HepG2 (cell line): ENCODE data around the gene KANSL1L. TPM values are rescaled to one million over a fixed set of nuclear protein-coding genes. Genes with fewer than 3 reads are reported as not detected.
A peak's percentile ranks its signal among the peaks of the same experiment; 100 is the strongest.

ENCODE experiments used
- ATF7 ChIP-seq, 2 experiments: fragments of 450-650 bp in 1 of 2; sonication (generic) in 1 of 2; formaldehyde crosslinking in 1 of 2; IDR thresholded peaks; 2 replicates each; pipeline versions ENCODE4 v1.4.0 to v1.6.1; 2016 to 2020; ENCODE audit warnings: antibody characterized with exemption in 1 of 2, mild to moderate bottlenecking in 1 of 2, missing genetic modification reagents in 1 of 2
- DBP ChIP-seq: sonication (generic); formaldehyde crosslinking; IDR thresholded peaks from 2 replicates; pipeline ENCODE4 v1.4.0; 2020; ENCODE audit warnings: missing genetic modification reagents; ENCODE audit errors: not compliant biosample characterization
- DMAP1 ChIP-seq: IDR thresholded peaks from 2 replicates; pipeline ENCODE4 v1.6.1; 2016
- ELK4 ChIP-seq: sonication (generic); formaldehyde crosslinking; IDR thresholded peaks from 2 replicates; pipeline ENCODE4 v1.9.0; 2021; ENCODE audit warnings: missing genetic modification reagents, borderline replicate concordance
- ESRRA ChIP-seq: sonication (generic); formaldehyde crosslinking; IDR thresholded peaks from 2 replicates; pipeline ENCODE4 v1.5.1; 2020; ENCODE audit warnings: mild to moderate bottlenecking, low read depth, missing genetic modification reagents
- IKZF4 ChIP-seq: sonication (generic); formaldehyde crosslinking; IDR thresholded peaks from 2 replicates; pipeline ENCODE4 v1.5.1; 2020; ENCODE audit warnings: borderline replicate concordance, mild to moderate bottlenecking, low read depth, missing genetic modification reagents; ENCODE audit errors: not compliant biosample characterization
- MED8 ChIP-seq: sonication (generic); formaldehyde crosslinking; IDR thresholded peaks from 2 replicates; pipeline ENCODE4 v1.8.1; 2023; ENCODE audit warnings: mild to moderate bottlenecking, missing genetic modification reagents; ENCODE audit not compliant: insufficient replicate concordance
- SALL1 ChIP-seq: sonication (generic); formaldehyde crosslinking; IDR thresholded peaks from 2 replicates; pipeline ENCODE4 v1.8.0; 2022; ENCODE audit warnings: mild to moderate bottlenecking, missing genetic modification reagents
- SIX1 ChIP-seq: sonication (generic); formaldehyde crosslinking; IDR thresholded peaks from 2 replicates; pipeline ENCODE4 v1.4.0; 2020; ENCODE audit warnings: missing genetic modification reagents, borderline replicate concordance
- ZBTB7B ChIP-seq: sonication (generic); formaldehyde crosslinking; IDR thresholded peaks from 2 replicates; pipeline ENCODE4 v1.4.0; 2020; ENCODE audit warnings: missing genetic modification reagents
- ZNF3 ChIP-seq: IDR thresholded peaks from 2 replicates; pipeline ENCODE4 v1.7.0; 2017; ENCODE audit warnings: inconsistent platforms
- ZNF766 ChIP-seq: sonication (generic); formaldehyde crosslinking; IDR thresholded peaks from 2 replicates; pipeline ENCODE4 v1.5.0; 2020; ENCODE audit warnings: missing genetic modification reagents, borderline replicate concordance
- polyA plus RNA-seq, 8 experiments: library from polyadenylated mRNA; depleted of rRNA in 3 of 8; stranded (reverse) in 7 of 8; unstranded in 1 of 8; fragments of >200 nt; fragmentation: Illumina TruSeq in 4 of 8; extraction: Trizol in 4 of 8; gene quantifications; 2 replicates each; pipeline versions ENCODE4 v1.2.1 to v1.2.3, GENCODE V29; 2011 to 2016; ENCODE audit warnings: low read depth in 4 of 8, missing spikeins in 1 of 8, mixed read lengths in 1 of 8; ENCODE audit not compliant: insufficient read depth in 1 of 8
- total RNA-seq, 5 experiments: library from RNA; depleted of rRNA; stranded (reverse); fragments of >200 nt; fragmentation: Illumina TruSeq; extraction: Trizol; gene quantifications; 2 replicates each; pipeline ENCODE4 v1.2.3, GENCODE V29; 2016; ENCODE audit warnings: low read depth in 1 of 5
- TF ChIP-seq, protein P1 (sequence below): sonication (generic); formaldehyde crosslinking; IDR thresholded peaks from 2 replicates; pipeline ENCODE4 v1.4.0; 2020; ENCODE audit warnings: missing genetic modification reagents
- TF ChIP-seq, protein P2 (sequence below): sonication (generic); formaldehyde crosslinking; IDR thresholded peaks from 2 replicates; pipeline ENCODE4 v1.8.0; 2022; ENCODE audit warnings: mild to moderate bottlenecking, missing genetic modification reagents; ENCODE audit not compliant: insufficient replicate concordance
- TF ChIP-seq, protein P3 (sequence below), 2 experiments: sonication (generic) in 1 of 2; formaldehyde crosslinking in 1 of 2; IDR thresholded peaks; 2 replicates each; pipeline versions ENCODE4 v1.6.1 to v1.9.0; 2014 to 2022; ENCODE audit warnings: antibody characterized with exemption in 1 of 2, borderline replicate concordance in 1 of 2, inconsistent platforms in 1 of 2, low read depth in 1 of 2, missing genetic modification reagents in 1 of 2

KANSL1L gene
- total and polyA plus RNA-seq, 2 of the 13 experiments (the other 11 are each of a cell fraction or from before 2014, with no cell fraction given) = 5.4 to 10.3 TPM

DNA sequence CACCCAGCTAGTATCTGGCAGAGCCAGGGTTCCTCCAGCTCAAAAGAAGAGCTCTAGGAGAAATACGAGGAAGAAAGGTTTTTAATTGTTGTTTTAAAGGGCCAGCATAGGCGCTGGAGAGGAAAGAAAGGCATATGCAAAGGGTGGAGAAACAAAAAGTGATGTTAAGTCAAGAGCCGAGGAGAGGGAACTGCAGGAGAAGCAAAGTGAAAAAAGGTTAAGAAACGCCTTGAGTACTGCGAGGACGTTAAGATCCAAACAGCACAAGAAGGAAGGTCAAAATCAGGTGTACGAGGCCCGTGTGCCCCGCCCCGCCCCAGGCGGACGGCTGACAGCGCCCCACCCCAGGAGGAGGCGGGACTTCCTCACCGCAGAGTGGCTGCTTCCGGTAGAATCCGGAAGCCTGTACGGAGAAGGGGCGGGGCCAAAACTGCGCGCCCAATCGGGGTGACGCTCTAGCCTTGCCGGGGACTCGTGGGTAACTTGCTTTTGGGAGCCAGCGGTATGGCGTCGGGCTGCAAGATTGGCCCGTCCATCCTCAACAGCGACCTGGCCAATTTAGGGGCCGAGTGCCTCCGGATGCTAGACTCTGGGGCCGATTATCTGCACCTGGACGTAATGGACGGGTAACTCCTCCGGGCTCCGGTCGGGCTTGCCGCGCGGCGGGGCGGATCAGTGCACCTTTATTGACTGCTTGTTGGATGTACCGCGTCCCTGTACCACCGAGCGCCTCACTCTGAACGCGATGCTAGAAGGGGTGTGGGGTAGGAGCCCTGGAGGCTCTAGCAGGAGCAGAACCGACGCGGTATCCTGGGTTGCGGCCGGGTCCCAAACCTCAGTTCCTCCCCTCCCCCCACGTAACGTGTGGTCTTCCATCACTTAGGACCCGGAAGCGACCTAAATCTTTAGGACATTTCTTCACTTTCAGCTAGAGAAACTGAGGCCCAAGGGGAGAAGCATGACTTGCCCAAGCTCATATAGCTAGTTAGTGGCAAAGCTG, 168.8 kb downstream of the KANSL1L start, which contains the start of gene RPE (continued):
- TF ChIP-seq DMAP1 = peak; percentile 88
- TF ChIP-seq ATF7 (IDR thresholded peaks at IDR 0.05) = no peak
- TF ChIP-seq ATF7 (CRISPR knock-in tag; IDR thresholded peaks at IDR 0.05) = peak; percentile 55; the same call in 1 of the 2 replicates
- TF ChIP-seq, protein P1, sequence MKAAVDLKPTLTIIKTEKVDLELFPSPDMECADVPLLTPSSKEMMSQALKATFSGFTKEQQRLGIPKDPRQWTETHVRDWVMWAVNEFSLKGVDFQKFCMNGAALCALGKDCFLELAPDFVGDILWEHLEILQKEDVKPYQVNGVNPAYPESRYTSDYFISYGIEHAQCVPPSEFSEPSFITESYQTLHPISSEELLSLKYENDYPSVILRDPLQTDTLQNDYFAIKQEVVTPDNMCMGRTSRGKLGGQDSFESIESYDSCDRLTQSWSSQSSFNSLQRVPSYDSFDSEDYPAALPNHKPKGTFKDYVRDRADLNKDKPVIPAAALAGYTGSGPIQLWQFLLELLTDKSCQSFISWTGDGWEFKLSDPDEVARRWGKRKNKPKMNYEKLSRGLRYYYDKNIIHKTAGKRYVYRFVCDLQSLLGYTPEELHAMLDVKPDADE (CRISPR knock-in tag) = no peak
- TF ChIP-seq MED8 (CRISPR knock-in tag) = peak; percentile 78
- TF ChIP-seq, protein P2, sequence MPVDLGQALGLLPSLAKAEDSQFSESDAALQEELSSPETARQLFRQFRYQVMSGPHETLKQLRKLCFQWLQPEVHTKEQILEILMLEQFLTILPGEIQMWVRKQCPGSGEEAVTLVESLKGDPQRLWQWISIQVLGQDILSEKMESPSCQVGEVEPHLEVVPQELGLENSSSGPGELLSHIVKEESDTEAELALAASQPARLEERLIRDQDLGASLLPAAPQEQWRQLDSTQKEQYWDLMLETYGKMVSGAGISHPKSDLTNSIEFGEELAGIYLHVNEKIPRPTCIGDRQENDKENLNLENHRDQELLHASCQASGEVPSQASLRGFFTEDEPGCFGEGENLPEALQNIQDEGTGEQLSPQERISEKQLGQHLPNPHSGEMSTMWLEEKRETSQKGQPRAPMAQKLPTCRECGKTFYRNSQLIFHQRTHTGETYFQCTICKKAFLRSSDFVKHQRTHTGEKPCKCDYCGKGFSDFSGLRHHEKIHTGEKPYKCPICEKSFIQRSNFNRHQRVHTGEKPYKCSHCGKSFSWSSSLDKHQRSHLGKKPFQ (CRISPR knock-in tag) = no peak
- TF ChIP-seq ZNF3 = no peak
- TF ChIP-seq SALL1 = peak; percentile 90
- 0 out of 2 replicates have a peak, but pooled peaks have one; percentile 30 for TF ChIP-seq ZBTB7B
- TF ChIP-seq ELK4 = no peak
- TF ChIP-seq ZNF766 (CRISPR knock-in tag) = no peak
- no peak for TF ChIP-seq SIX1 (CRISPR knock-in tag)
- TF ChIP-seq DBP = no peak
- TF ChIP-seq ESRRA = no peak; the same call in 1 of the 2 replicates
- TF ChIP-seq IKZF4 = no peak
- TF ChIP-seq, protein P3, sequence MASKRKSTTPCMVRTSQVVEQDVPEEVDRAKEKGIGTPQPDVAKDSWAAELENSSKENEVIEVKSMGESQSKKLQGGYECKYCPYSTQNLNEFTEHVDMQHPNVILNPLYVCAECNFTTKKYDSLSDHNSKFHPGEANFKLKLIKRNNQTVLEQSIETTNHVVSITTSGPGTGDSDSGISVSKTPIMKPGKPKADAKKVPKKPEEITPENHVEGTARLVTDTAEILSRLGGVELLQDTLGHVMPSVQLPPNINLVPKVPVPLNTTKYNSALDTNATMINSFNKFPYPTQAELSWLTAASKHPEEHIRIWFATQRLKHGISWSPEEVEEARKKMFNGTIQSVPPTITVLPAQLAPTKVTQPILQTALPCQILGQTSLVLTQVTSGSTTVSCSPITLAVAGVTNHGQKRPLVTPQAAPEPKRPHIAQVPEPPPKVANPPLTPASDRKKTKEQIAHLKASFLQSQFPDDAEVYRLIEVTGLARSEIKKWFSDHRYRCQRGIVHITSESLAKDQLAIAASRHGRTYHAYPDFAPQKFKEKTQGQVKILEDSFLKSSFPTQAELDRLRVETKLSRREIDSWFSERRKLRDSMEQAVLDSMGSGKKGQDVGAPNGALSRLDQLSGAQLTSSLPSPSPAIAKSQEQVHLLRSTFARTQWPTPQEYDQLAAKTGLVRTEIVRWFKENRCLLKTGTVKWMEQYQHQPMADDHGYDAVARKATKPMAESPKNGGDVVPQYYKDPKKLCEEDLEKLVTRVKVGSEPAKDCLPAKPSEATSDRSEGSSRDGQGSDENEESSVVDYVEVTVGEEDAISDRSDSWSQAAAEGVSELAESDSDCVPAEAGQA (IDR thresholded peaks at IDR 0.05; ENCODE audit: low read depth) = no peak; the same call in 1 of the 2 replicates
- TF ChIP-seq, protein P3 (CRISPR knock-in tag; IDR thresholded peaks at IDR 0.05; ENCODE audit: borderline replicate concordance) = no peak
